Measurements from ENCODE around the gene CANX.

- TF ChIP-seq, protein P1, sequence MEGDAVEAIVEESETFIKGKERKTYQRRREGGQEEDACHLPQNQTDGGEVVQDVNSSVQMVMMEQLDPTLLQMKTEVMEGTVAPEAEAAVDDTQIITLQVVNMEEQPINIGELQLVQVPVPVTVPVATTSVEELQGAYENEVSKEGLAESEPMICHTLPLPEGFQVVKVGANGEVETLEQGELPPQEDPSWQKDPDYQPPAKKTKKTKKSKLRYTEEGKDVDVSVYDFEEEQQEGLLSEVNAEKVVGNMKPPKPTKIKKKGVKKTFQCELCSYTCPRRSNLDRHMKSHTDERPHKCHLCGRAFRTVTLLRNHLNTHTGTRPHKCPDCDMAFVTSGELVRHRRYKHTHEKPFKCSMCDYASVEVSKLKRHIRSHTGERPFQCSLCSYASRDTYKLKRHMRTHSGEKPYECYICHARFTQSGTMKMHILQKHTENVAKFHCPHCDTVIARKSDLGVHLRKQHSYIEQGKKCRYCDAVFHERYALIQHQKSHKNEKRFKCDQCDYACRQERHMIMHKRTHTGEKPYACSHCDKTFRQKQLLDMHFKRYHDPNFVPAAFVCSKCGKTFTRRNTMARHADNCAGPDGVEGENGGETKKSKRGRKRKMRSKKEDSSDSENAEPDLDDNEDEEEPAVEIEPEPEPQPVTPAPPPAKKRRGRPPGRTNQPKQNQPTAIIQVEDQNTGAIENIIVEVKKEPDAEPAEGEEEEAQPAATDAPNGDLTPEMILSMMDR (IDR thresholded peaks at IDR 0.05): no peak
- no peak for TF ChIP-seq USF2 (IDR thresholded peaks at IDR 0.05)
- no peak for TF ChIP-seq POLR2A (IDR thresholded peaks at IDR 0.05; ENCODE audit: low read length)
- TF ChIP-seq BHLHE40 (IDR thresholded peaks at IDR 0.05; ENCODE audit: low read depth, low read length): no peak
- TF ChIP-seq FOSL2 (IDR thresholded peaks at IDR 0.05): no peak
- no peak for TF ChIP-seq FOSL2 (CRISPR knock-in tag; IDR thresholded peaks at IDR 0.05)
- TF ChIP-seq KDM1A (IDR thresholded peaks at IDR 0.05; ENCODE audit: low read depth): no peak
- no peak for TF ChIP-seq HMGXB4 (CRISPR knock-in tag; IDR thresholded peaks at IDR 0.05; ENCODE audit: borderline replicate concordance)
- TF ChIP-seq CEBPB (IDR thresholded peaks at IDR 0.05): no peak
Measured at GRCh38 chr5:179730852-179731251, 32.1 kb downstream of the CANX start.
